GM10266 (cell line): ENCODE measurements around the gene CDH2.

ENCODE experiments used
- DNase-seq: peaks from one replicate; pipeline ENCODE4 v3.0.0; 2012; ENCODE audit errors: extremely low spot score
- CTCF ChIP-seq: IDR thresholded peaks from 2 replicates; pipeline ENCODE4 v1.5.1; 2012; ENCODE audit warnings: mild to moderate bottlenecking, low read depth; ENCODE audit not compliant: control insufficient read depth, insufficient read depth; ENCODE audit errors: missing control alignments

CDH2 gene

GRCh38 chr18:28177828-28178635, 1.1 kb upstream of the CDH2 start:
- no peak for TF ChIP-seq CTCF
- DNase-seq, result peak; percentile 43

- no peak for DNase-seq
- TF ChIP-seq CTCF, result no peak
Measured at GRCh38 chr18:28176698-28176947, 307 bp downstream of the CDH2 start.

GRCh38 chr18:28175930-28176697, 816 bp downstream of the CDH2 start:
- no peak for TF ChIP-seq CTCF
- peak; percentile 25 for DNase-seq

- no peak for DNase-seq
- no peak for TF ChIP-seq CTCF
Measured at GRCh38 chr18:28175150-28175929, 1.6 kb downstream of the CDH2 start.

GRCh38 chr18:28174181-28174905, 2.6 kb downstream of the CDH2 start:
- peak; percentile 20 for DNase-seq
- no peak for TF ChIP-seq CTCF

GRCh38 chr18:28171837-28172236, 5.1 kb downstream of the CDH2 start:
- TF ChIP-seq CTCF, result no peak

More at GRCh38 chr18:28171837-28172236, 5.1 kb downstream of the CDH2 start:
- DNase-seq, result no peak
